Fibroblast of the aortic adventitia (primary cell): ENCODE measurements around the gene HSF4. TPM values are rescaled to one million over a fixed set of nuclear protein-coding genes. Genes with fewer than 3 reads are reported as not detected.
A peak's percentile ranks its signal among the peaks of the same experiment; 100 is the strongest.

Source experiments
- DNase-seq: peaks from one replicate; pipeline ENCODE4 v3.0.0-alpha.2; 2010; ENCODE audit warnings: low read depth
- H3K4me3 ChIP-seq: 2 replicates; pipeline ENCODE4 v1.5.1; 2011; ENCODE audit warnings: low read depth, mild to moderate bottlenecking, control low read depth, low read length, moderate library complexity
- CTCF ChIP-seq: IDR thresholded peaks from 2 replicates; pipeline ENCODE4 v1.5.1; 2011; ENCODE audit warnings: mild to moderate bottlenecking, low read length, control low read depth, inconsistent platforms; ENCODE audit not compliant: insufficient read depth
- total RNA-seq: library from RNA; depleted of rRNA; stranded (reverse); fragments of >200 nt; gene quantifications from 2 replicates; pipeline ENCODE4 v1.2.3, GENCODE V29; 2012; ENCODE audit warnings: low replicate concordance

The HSF4 gene
- total RNA-seq, 1 donor: 6.4 TPM

- TF ChIP-seq CTCF: no peak
- H3K4me3 ChIP-seq: no peak overlapping the region
- DNase-seq: no peak
Observed at GRCh38 chr16:67167588-67167987, 3.0 kb downstream of the HSF4 start.

GRCh38 chr16:67169011-67169451 is 4.5 kb downstream of the HSF4 start:
- H3K4me3 ChIP-seq: no peak overlapping the region
- TF ChIP-seq CTCF: no peak
- no peak for DNase-seq

- peak overlapping the region; percentile 65 for H3K4me3 ChIP-seq
- peak; percentile 67 for TF ChIP-seq CTCF
- DNase-seq: no peak
Observed at GRCh38 chr16:67169642-67170167, 5.2 kb downstream of the HSF4 start.

- H3K4me3 ChIP-seq: peak within 1 kb of the TSS; percentile 65
- DNase-seq: peak; percentile 85
- no peak for TF ChIP-seq CTCF
Observed at GRCh38 chr16:67170168-67170948, 5.8 kb downstream of the HSF4 start, which contains the start of gene NOL3. Gene NOL3 (plus strand): TSS chr16:67170538.

GRCh38 chr16:67170949-67171649 is 6.6 kb downstream of the HSF4 start:
- peak; percentile 43 for DNase-seq
- peak overlapping the region; percentile 65 for H3K4me3 ChIP-seq
- TF ChIP-seq CTCF: no peak

GRCh38 chr16:67173323-67173722 is 8.8 kb downstream of the HSF4 start:
- no peak for TF ChIP-seq CTCF
- DNase-seq: no peak
- peak overlapping the region; percentile 55 for H3K4me3 ChIP-seq
